ENCODE data around the gene TWF2. TPM values are rescaled to one million over a fixed set of nuclear protein-coding genes. Genes with fewer than 3 reads are reported as not detected.

Gene TWF2
- 139 and 150 TPM in 2 replicates for total RNA-seq

DNA sequence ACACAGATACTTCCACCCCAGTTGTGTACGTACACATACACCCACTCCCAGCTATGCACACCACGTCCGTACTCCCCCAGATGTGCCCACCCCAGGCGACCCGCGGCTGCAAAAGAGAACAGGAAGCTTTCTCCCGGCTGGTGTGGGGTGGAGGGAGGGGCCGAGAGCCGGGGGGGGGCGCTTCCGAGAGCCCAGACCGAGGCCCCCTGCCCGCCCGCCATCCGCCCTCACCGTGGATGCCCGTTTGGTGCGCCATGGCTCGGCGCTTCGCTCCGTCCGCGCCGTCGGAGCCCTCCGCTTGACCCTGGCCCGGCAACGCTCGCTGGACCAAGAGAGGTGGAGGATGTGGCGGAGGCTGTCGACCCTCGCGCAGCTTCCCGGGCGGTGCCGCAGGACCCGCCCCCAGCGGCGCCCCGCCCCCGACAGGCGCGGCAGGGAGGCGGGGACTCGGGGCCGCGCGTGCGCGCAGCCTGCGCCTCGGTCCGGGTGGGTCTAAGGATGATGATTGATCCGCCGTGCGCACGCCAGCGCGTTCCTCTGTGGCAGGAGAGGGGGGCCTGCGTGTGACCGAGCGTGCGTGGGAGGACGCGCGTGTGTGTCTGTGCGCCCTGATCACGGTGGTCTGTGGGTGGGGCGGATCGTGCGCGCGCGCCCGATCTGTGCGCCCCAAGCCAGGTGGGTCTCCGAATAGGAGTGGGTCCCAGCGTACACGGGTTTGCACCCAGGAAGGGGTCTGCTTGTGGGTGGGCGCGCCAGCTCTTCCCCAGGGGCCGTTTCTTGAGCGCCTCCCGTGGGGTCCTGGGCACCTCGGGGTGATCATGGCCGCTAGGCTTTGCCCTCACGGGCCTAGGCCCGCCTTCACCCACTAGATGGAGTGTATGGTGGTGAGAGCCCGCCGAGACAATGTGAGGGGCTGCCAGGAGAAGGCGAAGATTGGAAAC is at the start of gene TWF2:
Gene TWF2, minus strand, starts transcription at position 398 of the 941 bp plus-strand sequence. Its CDS starts 142 bp downstream, at position 256.

GRCh38 chr3:52278510-52279069 is 39.6 kb upstream of the TWF2 start, which contains the start of gene WDR82:
Gene WDR82 (minus strand): TSS chr3:52278649. CDS start chr3:52278361, 288 bp downstream.

DNA sequence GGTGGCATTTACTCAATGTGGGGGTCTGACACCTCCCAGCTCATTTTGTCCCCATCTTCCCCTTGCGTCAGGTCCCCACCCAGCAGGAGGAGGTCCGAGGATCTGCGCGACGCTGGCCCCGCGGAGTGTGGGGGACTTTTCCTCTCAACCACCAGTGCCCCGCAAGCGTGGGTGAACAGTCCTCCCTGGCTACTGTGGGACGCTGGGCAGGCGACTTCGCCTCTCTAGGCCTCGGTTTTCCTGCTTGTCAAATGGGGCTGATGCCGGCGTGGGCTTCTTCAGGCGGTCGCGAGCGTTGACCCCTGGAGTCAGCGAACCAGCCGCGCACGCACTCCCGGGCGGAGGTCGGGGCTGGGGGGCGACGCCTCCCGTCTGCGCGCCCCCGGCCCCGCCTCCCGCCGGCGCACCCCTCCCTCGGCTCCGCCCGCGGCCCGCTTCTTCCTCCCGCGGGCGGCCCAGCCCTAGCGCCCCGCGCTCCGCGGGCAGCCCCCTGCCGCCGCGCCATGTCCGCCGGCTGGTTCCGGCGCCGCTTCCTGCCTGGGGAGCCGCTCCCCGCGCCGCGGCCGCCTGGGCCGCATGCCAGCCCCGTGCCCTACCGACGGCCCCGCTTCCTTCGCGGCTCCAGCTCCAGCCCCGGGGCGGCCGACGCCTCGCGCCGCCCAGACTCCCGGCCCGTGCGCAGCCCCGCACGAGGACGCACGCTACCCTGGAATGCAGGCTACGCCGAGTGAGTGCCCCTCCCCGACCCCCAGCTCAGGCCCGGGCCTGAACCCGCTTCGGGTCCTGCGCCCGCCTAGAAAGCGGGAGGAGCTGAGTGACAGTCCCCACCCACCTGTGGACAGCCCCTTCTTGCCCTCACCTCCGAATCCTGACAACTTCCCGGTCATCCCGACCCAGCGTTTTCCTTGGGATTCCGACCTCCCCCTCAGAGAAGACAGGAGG is 6.6 kb upstream of the TWF2 start, which contains the start of gene PPM1M:
Gene PPM1M, plus strand, starts transcription at position 438 of the 942 bp plus-strand sequence. Its CDS starts 66 bp downstream, at position 504.

DNA sequence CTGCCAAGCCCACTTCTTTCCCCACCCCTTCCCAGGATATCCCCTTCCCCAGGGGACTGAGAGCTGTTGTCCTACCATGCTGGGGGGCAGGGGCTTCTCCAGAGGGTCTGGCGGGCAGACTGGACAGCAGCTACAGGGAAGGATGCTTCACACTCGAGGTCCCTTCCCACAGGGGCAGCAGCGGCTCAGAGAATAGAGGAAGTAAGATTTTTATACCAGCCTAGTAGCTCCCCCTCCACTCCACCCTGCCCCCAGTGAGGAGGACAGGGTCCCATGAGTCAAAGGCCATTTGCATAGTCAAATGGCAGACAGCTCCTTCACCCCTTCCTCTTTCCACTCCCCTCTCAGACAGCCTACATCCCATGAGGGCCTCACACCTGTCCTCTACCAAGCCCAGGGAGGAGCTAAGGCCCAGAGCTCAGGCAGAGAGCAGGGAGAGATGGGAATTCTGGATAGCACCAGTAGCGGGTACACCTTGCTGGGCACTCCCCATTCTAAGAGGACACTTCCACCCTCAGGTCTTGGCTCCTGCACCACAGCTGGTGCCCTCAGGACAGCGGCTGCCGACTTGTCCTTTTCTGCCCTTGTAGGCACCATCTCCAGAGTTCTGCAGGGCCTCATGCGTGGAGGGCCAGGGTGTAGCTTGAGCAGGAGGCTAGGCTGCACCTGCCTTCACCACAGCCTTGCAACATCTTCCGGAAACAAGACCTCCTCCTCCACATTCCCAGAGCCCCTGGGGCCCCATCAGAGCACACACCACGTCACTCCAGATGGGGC is 13.3 kb downstream of the TWF2 start, which contains the start of gene TLR9:
Gene TLR9, minus strand, starts transcription at position 194 of the 777 bp plus-strand sequence. Its CDS starts 116 bp downstream, at position 78.

GRCh38 chr3:52197842-52198625 is 40.9 kb downstream of the TWF2 start, which contains the start of gene ALAS1:
Gene ALAS1 (plus strand): TSS chr3:52198160. CDS start chr3:52199242, 1,082 bp downstream.

Small RNA genes lying within 50 kb of the gene (small RNA-seq; reads per million reads assigned to genes)
- 1,230 reads per million, percentile 99 among the genes with 10 or more reads in this experiment for gene MIRLET7G

Other genes with a start within 250 kb of the TWF2 start
- gene RPL29, start 243.3 kb downstream of the TWF2 start, total RNA-seq, result 802 and 851 TPM in 2 replicates
- 39.0 and 39.6 TPM in 2 replicates for gene DUSP7, start 182.6 kb downstream of the TWF2 start, total RNA-seq
- gene POC1A, start 84.7 kb downstream of the TWF2 start, total RNA-seq, result 1.9 and 3.4 TPM in 2 replicates
- gene ALAS1, start 41.0 kb downstream of the TWF2 start, total RNA-seq, result 50.0 and 53.7 TPM in 2 replicates
- gene TLR9, start 13.5 kb downstream of the TWF2 start, total RNA-seq, result under 0.01 TPM in 1 of 2 replicates, not detected in the other
- gene PPM1M, start 6.6 kb upstream of the TWF2 start, total RNA-seq, result 40.3 and 46.7 TPM in 2 replicates
- 57.6 and 73.3 TPM in 2 replicates for gene WDR82, start 39.5 kb upstream of the TWF2 start, total RNA-seq
- 11.9 and 12.0 TPM in 2 replicates for gene GLYCTK, start 48.7 kb upstream of the TWF2 start, total RNA-seq
- 6.7 and 9.2 TPM in 2 replicates for gene DNAH1, start 77.2 kb upstream of the TWF2 start, total RNA-seq
- 59.6 and 69.4 TPM in 2 replicates for gene BAP1, start 170.8 kb upstream of the TWF2 start, total RNA-seq
- 3.2 and 3.9 TPM in 2 replicates for gene PHF7, start 171.5 kb upstream of the TWF2 start, total RNA-seq
- 0.85 and 0.97 TPM in 2 replicates for gene SEMA3G, start 205.9 kb upstream of the TWF2 start, total RNA-seq
- gene TNNC1, start 214.9 kb upstream of the TWF2 start, total RNA-seq, result 3.1 and 5.5 TPM in 2 replicates
- 94.7 and 106 TPM in 2 replicates for gene NISCH, start 216.4 kb upstream of the TWF2 start, total RNA-seq